H1 (cell line): ENCODE measurements around the gene MAGI2. TPM values are rescaled to one million over a fixed set of nuclear protein-coding genes. Genes with fewer than 3 reads are reported as not detected.

Experiments
- CTCF ChIA-PET: fragments of 300-600 bp; sonication (Branson Sonifier 250); formaldehyde crosslinking; loops from one replicate; lab custom pipeline; 2021; ENCODE audit not compliant: partially characterized antibody; lab: Charles Lee
- POLR2A ChIA-PET: fragments of 300-600 bp; sonication (Branson Sonifier 250); formaldehyde crosslinking; loops from one replicate; lab custom pipeline; 2021; ENCODE audit warnings: inconsistent platforms; ENCODE audit not compliant: partially characterized antibody; lab: Charles Lee
- DNase-seq, 2 experiments: peaks; one replicate each; pipeline versions ENCODE4 v3.0.0 to v3.0.0-alpha.2; 2010 to 2022; ENCODE audit warnings: low spot score in 2 of 2, low read depth in 1 of 2, mixed read lengths in 1 of 2
- FAIRE-seq: peaks from 2 replicates; lab custom pipeline; 2011; peaks lifted over from hg19 to GRCh38; lab: Jason Lieb, UNC
- H2AFZ ChIP-seq: 2 replicates; pipeline ENCODE4 v1.8.1; 2012; ENCODE audit warnings: low read length, inconsistent platforms
- H2AK5ac ChIP-seq: 2 replicates; pipeline ENCODE4 v1.6.1; 2013; ENCODE audit warnings: low read depth, low read length
- H2BK120ac ChIP-seq: replicated peaks from 2 replicates; pipeline ENCODE3; 2013; ENCODE audit warnings: low read depth, low read length, inconsistent platforms
- H2BK12ac ChIP-seq: 2 replicates; pipeline ENCODE4 v1.6.1; 2013; ENCODE audit warnings: low read depth, low read length
- H2BK15ac ChIP-seq: 2 replicates; pipeline ENCODE4 v1.6.1; 2013; ENCODE audit warnings: low read length
- H2BK20ac ChIP-seq: 2 replicates; pipeline ENCODE4 v1.6.1; 2013; ENCODE audit warnings: low read length
- H2BK5ac ChIP-seq: 2 replicates; pipeline ENCODE4 v1.6.1; 2013; ENCODE audit warnings: low read depth, low read length
- H3K14ac ChIP-seq: 2 replicates; pipeline ENCODE4 v1.6.1; 2013; ENCODE audit warnings: inconsistent platforms; ENCODE audit not compliant: insufficient read length
- H3K18ac ChIP-seq: 2 replicates; pipeline ENCODE4 v1.6.1; 2013; ENCODE audit warnings: low read length; ENCODE audit errors: extremely low read depth
- H3K23ac ChIP-seq: 2 replicates; pipeline ENCODE4 v1.6.1; 2013; ENCODE audit warnings: inconsistent platforms; ENCODE audit not compliant: insufficient read length
- H3K23me2 ChIP-seq: 2 replicates; pipeline ENCODE4 v1.6.1; 2013; ENCODE audit warnings: low read depth, low read length
- H3K27ac ChIP-seq: 2 replicates; pipeline ENCODE4 v1.6.1; 2011; ENCODE audit warnings: low read depth, low read length, inconsistent platforms
- H3K27me3 ChIP-seq, 4 experiments: replicated peaks in 1 of 4; 1 replicate in 1 of 4; 2 replicates in 3 of 4; pipeline versions ENCODE4 v1.6.1 to v1.8.1; 2011 to 2013; ENCODE audit warnings: low read length in 3 of 4, mild to moderate bottlenecking in 3 of 4, inconsistent platforms in 2 of 4, mixed read lengths in 2 of 4, moderate library complexity in 1 of 4; ENCODE audit not compliant: control insufficient read depth in 3 of 4, insufficient read depth in 3 of 4; ENCODE audit errors: extremely low read depth in 1 of 4
- H3K36me3 ChIP-seq, 4 experiments: 2 replicates each; pipeline versions ENCODE4 v1.6.1 to v1.8.1; 2011 to 2013; ENCODE audit warnings: mild to moderate bottlenecking in 4 of 4, low read length in 3 of 4, moderate library complexity in 2 of 4, control low read depth in 1 of 4, inconsistent platforms in 1 of 4; ENCODE audit not compliant: insufficient read depth in 4 of 4, control insufficient read depth in 2 of 4
- H3K4ac ChIP-seq: replicated peaks from 2 replicates; pipeline ENCODE3; 2013; ENCODE audit warnings: low read length, low read depth, mixed read lengths, inconsistent platforms; ENCODE audit not compliant: insufficient read length
- H3K4me1 ChIP-seq, 4 experiments: replicated peaks in 1 of 4; 1 replicate in 1 of 4; 2 replicates in 3 of 4; pipeline versions ENCODE4 v1.6.1 to v1.8.1; 2011 to 2013; ENCODE audit warnings: low read length in 3 of 4, inconsistent platforms in 2 of 4, mixed read lengths in 1 of 4; ENCODE audit not compliant: insufficient read depth in 4 of 4, control insufficient read depth in 3 of 4
- H3K4me2 ChIP-seq, 2 experiments: 2 replicates each; pipeline versions ENCODE4 v1.6.1 to v1.8.1; 2011 to 2013; ENCODE audit warnings: low read depth in 2 of 2, low read length in 2 of 2, control low read depth in 1 of 2, inconsistent platforms in 1 of 2, mild to moderate bottlenecking in 1 of 2; ENCODE audit not compliant: insufficient read depth in 1 of 2
- H3K4me3 ChIP-seq, 4 experiments: fragments of 200-600, 300-600 bp in 1 of 4; sonication (generic), shearing (Covaris generic), sonication (Bioruptor Twin) in 1 of 4; 2 replicates each; pipeline versions ENCODE4 v1.5.1 to v1.8.1; 2011 to 2016; ENCODE audit warnings: low read length in 4 of 4, low read depth in 3 of 4, control low read depth in 2 of 4, inconsistent platforms in 2 of 4, mild to moderate bottlenecking in 2 of 4, mixed read lengths in 1 of 4, moderate library complexity in 1 of 4; ENCODE audit not compliant: insufficient read depth in 2 of 4; ENCODE audit errors: extremely low read depth in 1 of 4
- H3K56ac ChIP-seq: replicated peaks from 2 replicates; pipeline ENCODE3; 2013; ENCODE audit warnings: low read depth, mild to moderate bottlenecking, mixed read lengths, low read length, inconsistent platforms; ENCODE audit not compliant: insufficient read length
- H3K79me1 ChIP-seq: 2 replicates; pipeline ENCODE4 v1.6.1; 2013; ENCODE audit warnings: low read depth, low read length, control low read depth
- H3K79me2 ChIP-seq, 2 experiments: 2 replicates each; pipeline versions ENCODE4 v1.6.1 to v1.8.1; 2012 to 2013; ENCODE audit warnings: low read length in 2 of 2, mild to moderate bottlenecking in 2 of 2, inconsistent platforms in 1 of 2; ENCODE audit not compliant: insufficient read depth in 2 of 2, control insufficient read depth in 1 of 2
- H3K9ac ChIP-seq, 4 experiments: replicated peaks in 1 of 4; 1 replicate in 1 of 4; 2 replicates in 3 of 4; pipeline versions ENCODE4 v1.6.1 to v1.8.1; 2011 to 2013; ENCODE audit warnings: low read depth in 3 of 4, low read length in 3 of 4, control low read depth in 2 of 4, mild to moderate bottlenecking in 2 of 4, moderate library complexity in 2 of 4, inconsistent platforms in 1 of 4; ENCODE audit errors: extremely low read depth in 1 of 4
- H3K9me3 ChIP-seq, 2 experiments: 2 replicates each; pipeline versions ENCODE4 v1.6.1 to v1.8.1; 2012 to 2013; ENCODE audit warnings: mild to moderate bottlenecking in 2 of 2, moderate library complexity in 2 of 2, control low read depth in 1 of 2, inconsistent platforms in 1 of 2, low read depth in 1 of 2, low read length in 1 of 2, mixed read lengths in 1 of 2; ENCODE audit not compliant: insufficient read depth in 2 of 2
- H4K20me1 ChIP-seq, 2 experiments: replicated peaks in 1 of 2; 2 replicates each; pipeline versions ENCODE3 to v1.8.1; 2011 to 2013; ENCODE audit warnings: inconsistent platforms in 2 of 2, low read length in 2 of 2, mild to moderate bottlenecking in 1 of 2; ENCODE audit not compliant: insufficient read depth in 2 of 2, control insufficient read depth in 1 of 2
- H4K5ac ChIP-seq: 2 replicates; pipeline ENCODE4 v1.6.1; 2013; ENCODE audit warnings: low read length, low read depth, mixed read lengths, inconsistent platforms; ENCODE audit not compliant: insufficient read length
- H4K8ac ChIP-seq: 2 replicates; pipeline ENCODE4 v1.8.0; 2013; ENCODE audit warnings: mild to moderate bottlenecking, moderate library complexity, low read length, inconsistent platforms; ENCODE audit not compliant: insufficient read depth; ENCODE audit errors: extremely low read depth
- H4K91ac ChIP-seq: replicated peaks from 2 replicates; pipeline ENCODE3; 2013; ENCODE audit warnings: low read length, mixed read lengths, inconsistent platforms; ENCODE audit not compliant: insufficient read length
- BRCA1 ChIP-seq: IDR thresholded peaks from 2 replicates; pipeline ENCODE4 v1.6.1; 2012; ENCODE audit warnings: low read depth, low read length, improper control_type of control experiment
- EP300 ChIP-seq, 2 experiments: IDR thresholded peaks; 1 replicate in 1 of 2; 2 replicates in 1 of 2; pipeline ENCODE4 v1.6.1; 2011 to 2012; ENCODE audit warnings: low read depth in 2 of 2, low read length in 2 of 2, mild to moderate bottlenecking in 2 of 2, borderline replicate concordance in 1 of 2, inconsistent platforms in 1 of 2, moderate library complexity in 1 of 2
- EZH2 ChIP-seq: fragments of 200-600 bp; sonication (generic); IDR thresholded peaks from 2 replicates; pipeline ENCODE4 v1.7.1; 2012; ENCODE audit warnings: low read depth, mild to moderate bottlenecking, moderate library complexity, low read length, inconsistent platforms; ENCODE audit not compliant: severe bottlenecking
- FOSL1 ChIP-seq: IDR thresholded peaks from 2 replicates; pipeline ENCODE4 v1.6.1; 2011; ENCODE audit warnings: mild to moderate bottlenecking, low read depth, low read length, moderate library complexity; ENCODE audit not compliant: insufficient read depth
- HDAC2 ChIP-seq, 2 experiments: fragments of 300-600 bp in 1 of 2; sonication (generic) in 1 of 2; IDR thresholded peaks; 2 replicates each; pipeline ENCODE4 v1.6.1; 2011 to 2012; ENCODE audit warnings: low read depth in 2 of 2, low read length in 2 of 2, mild to moderate bottlenecking in 2 of 2, moderate library complexity in 2 of 2, borderline replicate concordance in 1 of 2, inconsistent platforms in 1 of 2
- JUND ChIP-seq: IDR thresholded peaks from 2 replicates; pipeline ENCODE4 v1.6.1; 2011; ENCODE audit warnings: mild to moderate bottlenecking, improper control_type of control experiment, low read length
- KDM1A ChIP-seq: fragments of 200-600, 300-600 bp; sonication (generic); IDR thresholded peaks from 2 replicates; pipeline ENCODE4 v1.7.1; 2016; ENCODE audit warnings: mild to moderate bottlenecking, low read length, borderline replicate concordance
- MAFK ChIP-seq: IDR thresholded peaks from 2 replicates; pipeline ENCODE4 v1.6.1; 2012; ENCODE audit warnings: low read depth, mild to moderate bottlenecking, improper control_type of control experiment, low read length
- NANOG ChIP-seq: IDR thresholded peaks from 2 replicates; pipeline ENCODE4 v1.6.1; 2011; ENCODE audit warnings: low read length, low read depth, mild to moderate bottlenecking, inconsistent platforms; ENCODE audit not compliant: insufficient read depth, poor library complexity, severe bottlenecking
- POU5F1 ChIP-seq: IDR thresholded peaks from 2 replicates; pipeline ENCODE4 v1.6.1; 2011; ENCODE audit warnings: low read depth, mild to moderate bottlenecking, low read length, moderate library complexity
- SP1 ChIP-seq: IDR thresholded peaks from 2 replicates; pipeline ENCODE4 v1.6.1; 2011; ENCODE audit warnings: low read depth, low read length
- SP4 ChIP-seq: IDR thresholded peaks from 2 replicates; pipeline ENCODE4 v1.6.1; 2012; ENCODE audit warnings: low read length, inconsistent platforms
- polyA plus RNA-seq, 7 experiments: library from polyadenylated mRNA; depleted of rRNA in 3 of 7; stranded (reverse) in 5 of 7; unstranded in 2 of 7; fragments of >200 nt in 5 of 7; fragments of 200-250 nt in 2 of 7; gene quantifications; 1 replicate in 5 of 7; 2 replicates in 1 of 7; 4 replicates in 1 of 7; pipeline versions ENCODE4 v1.2.1 to v1.2.3, GENCODE V29; 2011 to 2013; ENCODE audit warnings: missing spikeins in 2 of 7, mixed read lengths in 2 of 7
- total RNA-seq: library from RNA; stranded (reverse); fragmentation: NEBNext Ultra II Directional; extraction: Animal tissue kit (Norgen Biotek cat#: 25700); gene quantifications from 2 replicates; pipeline ENCODE4 v1.2.1, GENCODE V29; 2021

MAGI2 gene
- total and polyA plus RNA-seq, 2 of the 8 experiments (the other 6 are each of a cell fraction or from before 2014, with no cell fraction given) = 6.0 to 27.3 TPM

DNA sequence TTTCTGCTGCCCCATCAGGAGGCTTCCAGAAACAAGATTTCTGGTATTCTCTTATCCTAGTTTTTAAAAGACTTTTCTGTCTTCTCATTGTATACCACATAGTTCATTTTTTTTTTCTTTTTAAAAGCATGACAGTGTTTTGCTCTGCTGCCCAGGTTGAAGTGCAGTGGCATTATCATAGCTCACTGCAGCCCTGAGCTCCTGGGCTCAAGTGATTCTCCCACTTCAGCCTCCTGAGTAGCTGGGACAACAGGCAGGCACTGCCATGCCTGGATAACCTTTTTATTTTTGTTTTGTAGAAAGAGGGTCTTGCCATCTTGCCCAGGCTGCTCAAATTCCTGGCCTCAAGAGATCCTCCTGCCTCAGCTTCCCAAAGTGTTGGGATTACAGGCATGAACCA is 757.6 kb downstream of the MAGI2 start:
- no peaks in the 10 kb centered on the region for H3K27me3 ChIP-seq
- ChIA-PET CTCF (interaction anchor here (0.9 kb wide), 1 partner anchor 73 kb away, joined by 3 read pairs; no protein-coding TSS in a partner anchor), POLR2A (interaction anchor here (0.6 kb wide), 1 partner anchor 71 kb away, joined by 3 read pairs; no protein-coding TSS in a partner anchor)
- no peak overlapping the region for H3K4ac ChIP-seq
- H3K56ac ChIP-seq = no peak overlapping the region
- peaks cover 0 to 17% of the 10 kb centered on the region in 2 experiments; a peak in 2 of 4 replicates for H3K79me2 ChIP-seq
- no peak overlapping the region for H3K9ac ChIP-seq
- H3K79me1 ChIP-seq = no peaks in the 10 kb centered on the region; the same call in 1 of the 2 replicates
- H2AK5ac ChIP-seq = no peak overlapping the region
- no peaks in the 10 kb centered on the region for H3K9me3 ChIP-seq
- H4K5ac ChIP-seq = no peak overlapping the region
- no peak overlapping the region for H2AFZ ChIP-seq
- FAIRE-seq = no peak
- no peak overlapping the region for H3K4me2 ChIP-seq
- H3K23me2 ChIP-seq = no peaks in the 10 kb centered on the region
- no peaks in the 10 kb centered on the region for H3K36me3 ChIP-seq
- H3K27ac ChIP-seq = no peak overlapping the region
- H2BK15ac ChIP-seq = no peak overlapping the region
- H4K8ac ChIP-seq = no peak overlapping the region
- H3K23ac ChIP-seq = no peak overlapping the region
- H3K4me3 ChIP-seq = no peak overlapping the region
- no peaks in the 10 kb centered on the region; a peak in 1 of 7 replicates for H3K4me1 ChIP-seq
- no peak overlapping the region for H2BK12ac ChIP-seq
- no peak overlapping the region for H3K14ac ChIP-seq
- no peak overlapping the region for H3K18ac ChIP-seq
- no peaks in the 10 kb centered on the region for H4K20me1 ChIP-seq
- H2BK120ac ChIP-seq = no peak overlapping the region
- no peak overlapping the region for H4K91ac ChIP-seq
- H2BK5ac ChIP-seq = no peak overlapping the region
- no peak overlapping the region for H2BK20ac ChIP-seq
- DNase-seq = no peak
- TF ChIP-seq MAFK = no peak
- no peak for TF ChIP-seq EP300 (IDR thresholded peaks at IDR 0.05; ENCODE audit: borderline replicate concordance in 1 of 2, low read depth in 2 of 2, low read length in 2 of 2)
- TF ChIP-seq BRCA1 = no peak
- no peak for TF ChIP-seq NANOG
- no peak for TF ChIP-seq JUND
- no peak for TF ChIP-seq HDAC2 (IDR thresholded peaks at IDR 0.05; ENCODE audit: borderline replicate concordance in 1 of 2, low read depth in 2 of 2, low read length in 2 of 2)
- no peak for TF ChIP-seq FOSL1
- TF ChIP-seq POU5F1 = no peak
- no peak for TF ChIP-seq KDM1A
- no peak for TF ChIP-seq EZH2
- no peak for TF ChIP-seq SP4
- TF ChIP-seq SP1 = no peak
